Activated T-helper 2 cell treated with anti-CD3 and anti-CD28 coated beads, Interferon-gamma antibody, Interleukin-2, Interleukin-4, amounts not matched to agents 10 μg/mL and 5 μg/mL and 100 μg/mL, durations not matched to agents 14 hours and 24 hours and 36 hours (primary cell): Measurements from ENCODE around the gene DMD. TPM values are rescaled to one million over a fixed set of nuclear protein-coding genes. Genes with fewer than 3 reads are reported as not detected.

Source experiments
- DNase-seq: peaks from one replicate; pipeline ENCODE4 v3.0.0; 2021; ENCODE audit warnings: low spot score
- H3K27ac Mint-ChIP-seq: one replicate; pipeline ENCODE4 v1.8.0; 2021; ENCODE audit warnings: mixed read lengths
- H3K27me3 Mint-ChIP-seq: one replicate; pipeline ENCODE4 v1.8.0; 2021; ENCODE audit warnings: low read depth, mixed read lengths
- H3K36me3 Mint-ChIP-seq: one replicate; pipeline ENCODE4 v1.8.0; 2021; ENCODE audit warnings: low read depth, mixed read lengths
- H3K4me1 Mint-ChIP-seq: one replicate; pipeline ENCODE4 v1.8.0; 2021; ENCODE audit warnings: low read depth, mixed read lengths
- H3K4me3 Mint-ChIP-seq: one replicate; pipeline ENCODE4 v1.8.0; 2021; ENCODE audit warnings: low read depth, mild to moderate bottlenecking, moderate library complexity, mixed read lengths
- H3K9me3 Mint-ChIP-seq: one replicate; pipeline ENCODE4 v1.8.0; 2021; ENCODE audit warnings: mixed read lengths
- intact Hi-C: fragments of 100-400 bp; cut with micrococcal nuclease; formaldehyde crosslinking; loops from one replicate; pipeline ENCODE4 v1.15.1; 2023
- total RNA-seq: library from RNA; stranded (reverse); gene quantifications from 2 replicates; pipeline ENCODE4 v1.2.3, GENCODE V29; 2022

DMD gene
- total RNA-seq, 1 donor from 2014 or later: 0.84 TPM

- no peak overlapping the region for H3K27ac Mint-ChIP-seq
- H3K4me3 Mint-ChIP-seq: no peak overlapping the region
- intact Hi-C loops: no loop called here
- DNase-seq: no peak
- no peaks in the 10 kb centered on the region for H3K4me1 Mint-ChIP-seq
- H3K27me3 Mint-ChIP-seq: no peaks in the 10 kb centered on the region
- H3K36me3 Mint-ChIP-seq: no peaks in the 10 kb centered on the region
- peaks cover 5% of the 10 kb centered on the region for H3K9me3 Mint-ChIP-seq
Measured at GRCh38 chrX:32599156-32599555, 612.2 kb downstream of the DMD start.

GRCh38 chrX:32598707-32599106 is 612.6 kb downstream of the DMD start:
- Mint-ChIP-seq H3K4me3 (no peak overlapping the region), H3K27ac (no peak overlapping the region), H3K36me3 (no peaks in the 10 kb centered on the region), H3K27me3 (no peaks in the 10 kb centered on the region), H3K9me3 (peaks cover 5% of the 10 kb centered on the region), H3K4me1 (no peaks in the 10 kb centered on the region)
- intact Hi-C loops: no loop called here
- no peak for DNase-seq

DNA sequence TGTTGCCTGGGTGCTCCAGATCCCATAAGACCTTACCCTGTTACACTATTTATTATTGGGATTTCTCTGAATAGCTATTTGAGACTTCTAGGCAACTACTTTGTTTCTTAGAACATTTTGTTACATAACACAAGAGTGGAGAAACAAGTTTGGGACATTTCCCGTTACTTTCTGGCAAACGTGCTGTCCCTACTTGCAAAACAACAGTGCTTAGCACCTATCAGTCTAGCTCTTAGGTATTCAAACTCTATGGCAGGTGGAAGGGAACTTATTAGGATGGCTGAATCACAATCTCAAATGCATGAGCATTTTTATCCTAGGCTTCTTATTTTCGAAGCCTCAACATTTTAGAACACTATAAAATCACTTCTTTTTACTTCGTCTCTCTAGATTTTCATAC is 613.6 kb downstream of the DMD start:
- H3K4me1 Mint-ChIP-seq: no peaks in the 10 kb centered on the region
- intact Hi-C loops: no loop called here
- H3K9me3 Mint-ChIP-seq: peaks cover 5% of the 10 kb centered on the region
- H3K4me3 Mint-ChIP-seq: no peak overlapping the region
- no peak for DNase-seq
- no peak overlapping the region for H3K27ac Mint-ChIP-seq
- no peaks in the 10 kb centered on the region for H3K27me3 Mint-ChIP-seq
- H3K36me3 Mint-ChIP-seq: no peaks in the 10 kb centered on the region

DNA sequence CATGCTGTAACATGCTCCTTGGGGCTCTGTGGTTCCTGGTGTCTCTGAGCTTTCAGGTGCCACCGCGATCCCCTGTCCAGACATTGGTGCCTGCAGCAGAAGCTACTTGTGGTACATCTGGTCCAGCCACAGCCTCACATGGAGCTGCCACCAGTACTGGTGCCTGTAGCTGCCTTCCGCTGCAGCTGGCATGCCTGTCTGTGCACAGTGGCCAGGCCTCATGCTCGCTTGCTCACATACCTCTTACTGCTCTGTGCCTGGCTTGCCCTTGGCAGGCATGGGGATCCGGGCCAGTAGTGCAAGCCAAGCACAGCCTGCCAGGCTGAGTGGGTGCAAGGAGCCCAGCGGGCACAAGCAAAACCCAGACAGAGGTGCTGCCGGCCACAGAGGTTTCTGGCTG is 618.6 kb downstream of the DMD start:
- no peak for DNase-seq
- H3K27me3 Mint-ChIP-seq: no peaks in the 10 kb centered on the region
- peaks cover 5% of the 10 kb centered on the region for H3K9me3 Mint-ChIP-seq
- H3K27ac Mint-ChIP-seq: no peak overlapping the region
- no peaks in the 10 kb centered on the region for H3K36me3 Mint-ChIP-seq
- intact Hi-C loops: no loop called here
- no peak overlapping the region for H3K4me3 Mint-ChIP-seq
- H3K4me1 Mint-ChIP-seq: no peaks in the 10 kb centered on the region

DNA sequence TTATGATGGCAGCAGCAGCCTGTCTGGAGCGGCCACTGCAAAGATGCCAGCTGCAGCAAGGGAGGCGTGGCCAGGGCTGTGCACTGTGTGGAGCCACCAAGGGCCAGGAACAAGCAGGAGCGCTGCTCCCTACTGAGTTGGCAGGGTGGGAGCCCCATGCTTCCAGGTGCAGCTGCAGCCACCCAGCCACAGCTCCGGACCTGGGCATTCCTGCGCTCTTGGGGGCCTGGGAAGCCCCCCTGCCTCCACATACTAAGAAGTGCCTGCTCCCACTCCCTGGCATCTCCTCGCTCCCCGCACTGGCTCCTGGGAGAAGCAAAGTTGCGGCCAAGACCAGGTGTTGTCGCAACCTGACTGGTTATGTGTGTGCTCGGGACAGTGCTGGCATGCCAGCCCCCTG is 619.8 kb downstream of the DMD start:
- H3K27ac Mint-ChIP-seq: no peak overlapping the region
- no peaks in the 10 kb centered on the region for H3K9me3 Mint-ChIP-seq
- no peak for DNase-seq
- H3K27me3 Mint-ChIP-seq: no peaks in the 10 kb centered on the region
- H3K4me1 Mint-ChIP-seq: no peaks in the 10 kb centered on the region
- no peaks in the 10 kb centered on the region for H3K36me3 Mint-ChIP-seq
- intact Hi-C loops: no loop called here
- no peak overlapping the region for H3K4me3 Mint-ChIP-seq

DNA sequence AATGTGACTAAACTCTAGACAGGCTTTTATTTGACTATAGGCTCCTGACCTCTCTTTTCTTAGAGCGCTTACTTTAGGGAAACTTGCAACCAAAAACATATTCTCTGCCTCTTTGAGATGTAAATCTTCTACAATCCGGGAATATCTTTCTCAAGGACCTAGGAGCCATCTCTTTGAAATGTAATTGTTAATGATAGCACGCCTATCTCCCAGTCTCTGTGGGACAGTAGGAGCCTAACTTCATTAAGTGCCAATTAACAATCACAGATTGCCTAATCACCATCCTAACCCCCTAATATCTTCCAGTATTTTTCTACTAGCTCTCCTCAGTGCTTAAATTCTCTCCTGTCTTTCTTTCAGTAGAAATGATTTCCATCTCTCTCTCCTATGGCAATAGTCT is 628.6 kb downstream of the DMD start:
- Mint-ChIP-seq H3K36me3 (no peaks in the 10 kb centered on the region), H3K27ac (no peak overlapping the region), H3K4me3 (no peak overlapping the region), H3K9me3 (no peaks in the 10 kb centered on the region), H3K27me3 (no peaks in the 10 kb centered on the region), H3K4me1 (no peaks in the 10 kb centered on the region)
- DNase-seq: no peak
- intact Hi-C loops: no loop called here

DNA sequence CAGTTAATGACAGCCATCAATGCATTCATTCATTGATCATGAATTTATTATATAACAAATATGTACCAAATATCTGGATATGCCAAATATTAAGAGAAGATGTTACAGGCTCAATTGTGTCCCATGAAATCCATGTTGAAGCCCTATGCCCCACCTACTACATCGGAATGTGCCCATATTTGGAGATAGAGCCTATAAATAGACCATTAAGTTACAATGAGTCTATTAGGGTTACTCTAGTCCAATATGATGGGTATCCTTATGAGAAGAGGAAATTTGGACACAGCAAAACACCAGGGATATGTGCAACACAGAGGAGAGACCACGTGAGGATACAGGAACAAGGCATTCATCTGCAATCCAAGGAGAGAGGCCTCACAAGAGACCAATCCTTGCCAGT is 634.5 kb downstream of the DMD start:
- Mint-ChIP-seq H3K4me3 (no peak overlapping the region), H3K9me3 (peaks cover 4% of the 10 kb centered on the region), H3K27ac (no peak overlapping the region), H3K36me3 (no peaks in the 10 kb centered on the region), H3K4me1 (no peaks in the 10 kb centered on the region), H3K27me3 (no peaks in the 10 kb centered on the region)
- DNase-seq: no peak
- intact Hi-C loops: no loop called here

- intact Hi-C loops: no loop called here
- DNase-seq: no peak
- Mint-ChIP-seq H3K4me1 (no peaks in the 10 kb centered on the region), H3K36me3 (no peaks in the 10 kb centered on the region), H3K27ac (no peak overlapping the region), H3K9me3 (peaks cover 4% of the 10 kb centered on the region), H3K27me3 (no peaks in the 10 kb centered on the region), H3K4me3 (no peak overlapping the region)
Measured at GRCh38 chrX:32572644-32573043, 638.7 kb downstream of the DMD start.

- H3K4me1 Mint-ChIP-seq: no peaks in the 10 kb centered on the region
- intact Hi-C loops: no loop called here
- H3K4me3 Mint-ChIP-seq: no peak overlapping the region
- H3K27ac Mint-ChIP-seq: no peak overlapping the region
- no peaks in the 10 kb centered on the region for H3K36me3 Mint-ChIP-seq
- DNase-seq: no peak
- peaks cover 4% of the 10 kb centered on the region for H3K9me3 Mint-ChIP-seq
- H3K27me3 Mint-ChIP-seq: no peaks in the 10 kb centered on the region
Measured at GRCh38 chrX:32571579-32571978, 639.8 kb downstream of the DMD start.

- intact Hi-C loops: no loop called here
- no peak for DNase-seq
- Mint-ChIP-seq H3K9me3 (no peaks in the 10 kb centered on the region), H3K27me3 (no peaks in the 10 kb centered on the region), H3K4me1 (no peaks in the 10 kb centered on the region), H3K27ac (no peak overlapping the region), H3K4me3 (no peak overlapping the region), H3K36me3 (no peaks in the 10 kb centered on the region)
Measured at GRCh38 chrX:32562261-32562660, 649.1 kb downstream of the DMD start.

GRCh38 chrX:32545101-32545500 is 666.2 kb downstream of the DMD start:
- Mint-ChIP-seq H3K4me1 (no peaks in the 10 kb centered on the region), H3K9me3 (no peaks in the 10 kb centered on the region), H3K27me3 (no peaks in the 10 kb centered on the region), H3K27ac (no peak overlapping the region), H3K4me3 (no peak overlapping the region), H3K36me3 (no peaks in the 10 kb centered on the region)
- no peak for DNase-seq
- intact Hi-C loops: no loop called here

- Mint-ChIP-seq H3K4me3 (no peak overlapping the region), H3K4me1 (no peaks in the 10 kb centered on the region)
- intact Hi-C loops: no loop called here
Measured at GRCh38 chrX:32538554-32538953, 672.8 kb downstream of the DMD start.

DNA sequence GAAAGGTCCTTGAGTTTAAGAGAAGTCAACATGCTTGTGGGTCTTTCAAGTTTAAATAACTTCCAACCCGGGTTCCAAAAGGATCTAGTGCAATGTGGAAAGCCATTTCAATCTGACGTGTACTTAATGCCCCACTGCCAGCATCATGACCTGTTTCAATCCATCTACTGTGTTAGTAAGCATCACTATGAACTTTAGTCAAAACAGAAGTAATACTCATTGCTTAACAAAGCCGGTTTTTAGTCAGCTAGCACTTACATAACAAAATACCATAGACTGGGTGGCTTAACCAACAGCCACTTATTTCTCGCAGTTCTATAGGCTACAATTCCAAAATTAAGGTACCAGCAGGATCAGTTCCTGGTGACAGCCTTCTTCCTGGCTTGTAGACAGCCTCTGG is 677.5 kb downstream of the DMD start:
- no peaks in the 10 kb centered on the region for H3K27me3 Mint-ChIP-seq
- H3K4me1 Mint-ChIP-seq: no peaks in the 10 kb centered on the region
- DNase-seq: no peak
- H3K9me3 Mint-ChIP-seq: no peaks in the 10 kb centered on the region
- H3K36me3 Mint-ChIP-seq: no peaks in the 10 kb centered on the region
- H3K27ac Mint-ChIP-seq: no peak overlapping the region
- no peak overlapping the region for H3K4me3 Mint-ChIP-seq
- intact Hi-C loops: no loop called here

More at GRCh38 chrX:32538554-32538953, 672.8 kb downstream of the DMD start:
- no peak for DNase-seq
- H3K9me3 Mint-ChIP-seq: no peaks in the 10 kb centered on the region
- H3K27me3 Mint-ChIP-seq: no peaks in the 10 kb centered on the region
- no peaks in the 10 kb centered on the region for H3K36me3 Mint-ChIP-seq
- no peak overlapping the region for H3K27ac Mint-ChIP-seq

- Mint-ChIP-seq H3K9me3 (no peaks in the 10 kb centered on the region), H3K27ac (no peak overlapping the region), H3K4me1 (no peaks in the 10 kb centered on the region), H3K36me3 (no peaks in the 10 kb centered on the region), H3K27me3 (no peaks in the 10 kb centered on the region), H3K4me3 (no peak overlapping the region)
- intact Hi-C loops: no loop called here
- no peak for DNase-seq
Measured at GRCh38 chrX:32532262-32532661, 679.1 kb downstream of the DMD start.
